ENCODE data around the gene BRSK2. TPM values are rescaled to one million over a fixed set of nuclear protein-coding genes. Genes with fewer than 3 reads are reported as not detected.

The BRSK2 gene
- total and polyA plus RNA-seq, 12 donors, result 0.13 to 2.3 (median 0.44) TPM; not detected in 1

- H3K36me3 ChIP-seq, result no peaks in the 10 kb centered on the region
- no peak overlapping the region for H3K4me3 ChIP-seq
- no peaks in the 10 kb centered on the region for H3K9me3 ChIP-seq
- peaks cover 0 to 49% (median 34%) of the 10 kb centered on the region in 7 donors for H3K27me3 ChIP-seq
- ATAC-seq (no peak), DNase-seq (peak in 1 of 2 donors; percentile 7)
- TF ChIP-seq, protein P1, sequence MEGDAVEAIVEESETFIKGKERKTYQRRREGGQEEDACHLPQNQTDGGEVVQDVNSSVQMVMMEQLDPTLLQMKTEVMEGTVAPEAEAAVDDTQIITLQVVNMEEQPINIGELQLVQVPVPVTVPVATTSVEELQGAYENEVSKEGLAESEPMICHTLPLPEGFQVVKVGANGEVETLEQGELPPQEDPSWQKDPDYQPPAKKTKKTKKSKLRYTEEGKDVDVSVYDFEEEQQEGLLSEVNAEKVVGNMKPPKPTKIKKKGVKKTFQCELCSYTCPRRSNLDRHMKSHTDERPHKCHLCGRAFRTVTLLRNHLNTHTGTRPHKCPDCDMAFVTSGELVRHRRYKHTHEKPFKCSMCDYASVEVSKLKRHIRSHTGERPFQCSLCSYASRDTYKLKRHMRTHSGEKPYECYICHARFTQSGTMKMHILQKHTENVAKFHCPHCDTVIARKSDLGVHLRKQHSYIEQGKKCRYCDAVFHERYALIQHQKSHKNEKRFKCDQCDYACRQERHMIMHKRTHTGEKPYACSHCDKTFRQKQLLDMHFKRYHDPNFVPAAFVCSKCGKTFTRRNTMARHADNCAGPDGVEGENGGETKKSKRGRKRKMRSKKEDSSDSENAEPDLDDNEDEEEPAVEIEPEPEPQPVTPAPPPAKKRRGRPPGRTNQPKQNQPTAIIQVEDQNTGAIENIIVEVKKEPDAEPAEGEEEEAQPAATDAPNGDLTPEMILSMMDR (IDR thresholded peaks at IDR 0.05), result no peak
- no peak overlapping the region for H3K27ac ChIP-seq
- intact Hi-C loops (cut with DNase I), result no loop called here
- H3K4me1 ChIP-seq, result peaks cover 0 to 7% (median 0%) of the 10 kb centered on the region in 9 donors
- 65 to 69% methylated on average over 33 to 34 of the region's 34 CpGs for WGBS, 2 donors
Observed at GRCh38 chr11:1399386-1400316, 9.9 kb downstream of the BRSK2 start.

- peak in 1 of 2 donors; percentile 6 for DNase-seq
- no peak for ATAC-seq
- intact Hi-C loops (cut with DNase I), result no loop called here
Observed at GRCh38 chr11:1400317-1401170, 10.8 kb downstream of the BRSK2 start.

DNA sequence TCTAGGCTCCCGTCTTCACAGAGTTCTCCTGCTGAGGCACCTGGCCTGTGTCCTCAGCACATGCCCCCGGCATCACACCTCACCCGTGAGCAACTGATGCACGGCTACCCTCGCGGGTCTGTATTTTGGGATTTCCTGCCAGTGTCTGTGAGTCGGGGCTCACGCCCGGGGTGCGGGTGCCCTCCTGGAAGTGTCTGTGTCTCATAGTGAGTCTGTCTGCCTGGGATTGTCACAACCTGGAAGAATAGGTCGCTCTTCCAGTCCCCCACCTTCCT, 11.4 kb downstream of the BRSK2 start:
- Histone ChIP-seq H3K4me1 (peaks cover 0 to 7% (median 0%) of the 10 kb centered on the region in 9 donors), H3K4me3 (no peak overlapping the region), H3K9me3 (no peaks in the 10 kb centered on the region), H3K27me3 (peaks cover 0 to 47% (median 41%) of the 10 kb centered on the region in 7 donors), H3K27ac (no peak overlapping the region), H3K36me3 (no peaks in the 10 kb centered on the region)
- ATAC-seq, result no peak
- DNase-seq, result peak in 1 of 2 donors; percentile 5
- WGBS, 2 donors, result 80 to 83% methylated on average over 11 of the region's 11 CpGs
- TF ChIP-seq, protein P1 (IDR thresholded peaks at IDR 0.05), result no peak
- intact Hi-C loops (cut with DNase I), result no loop called here

More at GRCh38 chr11:1400317-1401170, 10.8 kb downstream of the BRSK2 start:
- Histone ChIP-seq H3K9me3 (no peaks in the 10 kb centered on the region), H3K4me3 (no peak overlapping the region), H3K4me1 (peaks cover 0 to 7% (median 0%) of the 10 kb centered on the region in 9 donors), H3K27ac (no peak overlapping the region), H3K36me3 (no peaks in the 10 kb centered on the region), H3K27me3 (peaks cover 0 to 45% (median 42%) of the 10 kb centered on the region in 7 donors)
- TF ChIP-seq, protein P1 (IDR thresholded peaks at IDR 0.05), result no peak
- 79 to 82% methylated on average over 30 of the region's 30 CpGs for WGBS, 2 donors

- H3K27ac ChIP-seq, result no peak overlapping the region
- TF ChIP-seq, protein P1 (IDR thresholded peaks at IDR 0.05), result no peak
- 21 to 22% methylated on average over 22 to 23 of the region's 23 CpGs for WGBS, 2 donors
- H3K4me3 ChIP-seq, result no peak overlapping the region
- intact Hi-C loops (cut with DNase I), result no loop called here
- H3K36me3 ChIP-seq, result no peaks in the 10 kb centered on the region
- H3K4me1 ChIP-seq, result peaks cover 0 to 7% (median 0%) of the 10 kb centered on the region in 9 donors
- no peaks in the 10 kb centered on the region for H3K9me3 ChIP-seq
- DNase-seq (peak; percentile 74 to 80), ATAC-seq (peak; percentile 28 to 77 (median 62))
- peaks cover 0 to 46% (median 41%) of the 10 kb centered on the region in 7 donors for H3K27me3 ChIP-seq
Observed at GRCh38 chr11:1401656-1402221, 12.0 kb downstream of the BRSK2 start.

All from heart right ventricle (tissue), 16 donors.